ENCODE results near the gene FILIP1.

DNA sequence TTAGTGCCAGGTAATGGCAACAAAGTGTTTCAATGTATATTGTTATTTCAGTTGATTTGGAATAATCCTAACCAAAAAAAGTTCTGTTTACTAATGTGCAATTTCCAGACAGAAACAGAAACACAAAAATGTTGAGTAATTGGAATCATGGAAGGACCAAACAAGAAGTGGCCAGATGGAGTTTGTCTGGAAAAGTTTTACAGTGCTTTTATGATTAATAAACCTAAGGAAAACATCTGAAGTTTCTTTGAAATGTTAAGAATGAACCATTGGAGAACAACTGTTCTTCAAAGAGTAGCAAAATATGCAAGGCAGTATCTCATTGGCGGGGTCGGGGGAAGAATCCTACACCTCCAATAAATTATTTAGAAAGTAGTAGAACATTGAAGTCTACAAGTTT is 19.0 kb upstream of the FILIP1 start:
- TF ChIP-seq CTCF (IDR thresholded peaks at IDR 0.05) (no peak), POLR2A (IDR thresholded peaks at IDR 0.05) (no peak)
